OCI-LY7 (cell line): ENCODE results near the gene NR1H4. TPM values are rescaled to one million over a fixed set of nuclear protein-coding genes. Genes with fewer than 3 reads are reported as not detected.

Experiments
- BruUV-seq: library from RNA; stranded (reverse); fragments of 400-500 nt; replicated peaks from 2 replicates; lab custom pipeline; 2021; lab: Mats Ljungman, UMichigan
- CTCF ChIA-PET: fragments of 300-600 bp; sonication (Branson Sonifier 250); formaldehyde crosslinking; loops from one replicate; lab custom pipeline; 2022; ENCODE audit warnings: antibody characterized with exemption; ENCODE audit not compliant: unreplicated experiment; lab: Charles Lee
- POLR2A ChIA-PET: fragments of 300-600 bp; sonication (Branson Sonifier 250); formaldehyde crosslinking; loops from one replicate; lab custom pipeline; 2022; ENCODE audit warnings: antibody characterized with exemption; lab: Charles Lee
- DNase-seq: peaks from one replicate; pipeline ENCODE4 v3.0.0-alpha.2; 2015; ENCODE audit warnings: low spot score
- H2AFZ ChIP-seq: fragments of 200-600 bp; sonication (generic), shearing (Covaris generic); 2 replicates; pipeline ENCODE4 v1.6.1; 2014; ENCODE audit warnings: mild to moderate bottlenecking, antibody characterized with exemption, low read length, moderate library complexity
- H3K27ac ChIP-seq: fragments of 200-600 bp; sonication (generic); 2 replicates; pipeline ENCODE4 v1.5.1; 2014; ENCODE audit warnings: mixed run types, low read depth, mild to moderate bottlenecking, moderate library complexity, low read length, inconsistent platforms; ENCODE audit not compliant: poor library complexity, severe bottlenecking
- H3K36me3 ChIP-seq: fragments of 200-600 bp; sonication (generic); 2 replicates; pipeline ENCODE4 v1.6.1; 2014; ENCODE audit warnings: mild to moderate bottlenecking, antibody characterized with exemption, low read length, moderate library complexity, mixed read lengths; ENCODE audit not compliant: insufficient read depth
- H3K4me1 ChIP-seq: fragments of 200-600 bp; sonication (generic); 2 replicates; pipeline ENCODE4 v1.5.1; 2014; ENCODE audit warnings: mild to moderate bottlenecking, low read length; ENCODE audit not compliant: insufficient read depth, poor library complexity, severe bottlenecking
- H3K4me2 ChIP-seq: fragments of 200-600 bp; sonication (generic); 2 replicates; pipeline ENCODE4 v1.6.1; 2014; ENCODE audit warnings: mild to moderate bottlenecking, low read length
- H3K4me3 ChIP-seq: fragments of 200-600 bp; sonication (generic); 2 replicates; pipeline ENCODE4 v1.5.1; 2014; ENCODE audit warnings: mild to moderate bottlenecking, low read depth, low read length; ENCODE audit not compliant: poor library complexity, severe bottlenecking
- H3K79me2 ChIP-seq: fragments of 200-600 bp; sonication (generic); 2 replicates; pipeline ENCODE4 v1.6.1; 2016; ENCODE audit warnings: low read depth, mild to moderate bottlenecking, low read length, moderate library complexity, mixed read lengths; ENCODE audit not compliant: insufficient read depth
- H3K9me2 ChIP-seq: fragments of 200-600 bp; sonication (generic); 2 replicates; pipeline ENCODE4 v1.6.1; 2016; ENCODE audit warnings: mild to moderate bottlenecking, low read length, mixed read lengths; ENCODE audit not compliant: insufficient read depth
- H3K9me3 ChIP-seq: fragments of 200-600 bp; sonication (generic); 2 replicates; pipeline ENCODE4 v1.6.1; 2014; ENCODE audit warnings: mild to moderate bottlenecking, mixed run types, low read length, mixed read lengths
- H4K20me1 ChIP-seq: fragments of 200-600 bp; sonication (generic); 2 replicates; pipeline ENCODE4 v1.6.1; 2014; ENCODE audit warnings: mild to moderate bottlenecking, antibody characterized with exemption, low read length, moderate library complexity, mixed read lengths; ENCODE audit not compliant: insufficient read depth
- CTCF ChIP-seq: fragments of 200-600 bp; sonication (generic); conservative IDR thresholded peaks from 2 replicates; pipeline ENCODE4 v1.5.1; 2014; ENCODE audit warnings: mild to moderate bottlenecking, antibody characterized with exemption, low read length, moderate library complexity, mixed read lengths
- EZH2phosphoT487 ChIP-seq: fragments of 200-600 bp; sonication (generic); IDR thresholded peaks from 2 replicates; pipeline ENCODE4 v1.6.1; 2018; ENCODE audit warnings: low read depth, borderline replicate concordance, mild to moderate bottlenecking, mixed run types, antibody characterized with exemption, low read length, moderate library complexity, mixed read lengths
- intact Hi-C: fragments of 100-400 bp; cut with micrococcal nuclease; formaldehyde crosslinking; loops from one replicate; pipeline ENCODE4 v1.10.0; 2022; ENCODE audit not compliant: unreplicated experiment
- total RNA-seq, 2 experiments: library from RNA; depleted of rRNA in 1 of 2; stranded (reverse); fragments of >200 nt in 1 of 2; shearing (Covaris generic) in 1 of 2; gene quantifications; 2 replicates each; pipeline ENCODE4 v1.2.3, GENCODE V29; 2014 to 2022

NR1H4 gene
- total RNA-seq, 2 experiments from 2014 or later: 7.1 TPM; not detected in 1

- DNase-seq: peak; percentile 72
- no TSS peak for BruUV-seq
- no peaks in the 10 kb centered on the region for H4K20me1 ChIP-seq
- no peak for TF ChIP-seq CTCF
- TF ChIP-seq EZH2phosphoT487: no peak
- peak within 1 kb of the TSS; percentile 100 for H3K4me3 ChIP-seq
- H3K9me3 ChIP-seq: no peaks in the 10 kb centered on the region
- CTCF ChIA-PET: no interaction called here
- intact Hi-C loops: no loop called here
- POLR2A ChIA-PET: interaction anchor here (0.5 to 0.7 kb wide), 2 partner anchors 19 to 241 kb away, joined by 3 to 4 read pairs; no protein-coding TSS in a partner anchor
- H3K36me3 ChIP-seq: no peaks in the 10 kb centered on the region
- H2AFZ ChIP-seq: peak within 1 kb of the TSS; percentile 99
- H3K4me1 ChIP-seq: peaks cover 11% of the 10 kb centered on the region
- H3K9me2 ChIP-seq: no peaks in the 10 kb centered on the region
- H3K4me2 ChIP-seq: peak within 1 kb of the TSS; percentile 96
- peak within 1 kb of the TSS; percentile 28 for H3K27ac ChIP-seq
- H3K79me2 ChIP-seq: no peaks in the 10 kb centered on the region
Measured at GRCh38 chr12:100573292-100574186, 99.9 kb downstream of the NR1H4 start, which contains the start of gene GAS2L3. Gene GAS2L3 (plus strand): TSS chr12:100573684. CDS start chr12:100594905, 21,221 bp downstream.

- H2AFZ ChIP-seq: peak overlapping the region; percentile 99
- TSS peak; percentile 70 for BruUV-seq
- H3K4me1 ChIP-seq: peaks cover 11% of the 10 kb centered on the region
- no peak for DNase-seq
- H3K4me3 ChIP-seq: peak overlapping the region; percentile 100
- H3K9me2 ChIP-seq: no peaks in the 10 kb centered on the region
- H3K79me2 ChIP-seq: no peaks in the 10 kb centered on the region
- intact Hi-C loops: no loop called here
- H3K4me2 ChIP-seq: peak overlapping the region; percentile 96
- POLR2A ChIA-PET: no interaction called here
- no peak for TF ChIP-seq EZH2phosphoT487
- no peaks in the 10 kb centered on the region for H3K9me3 ChIP-seq
- CTCF ChIA-PET: no interaction called here
- no peaks in the 10 kb centered on the region for H4K20me1 ChIP-seq
- H3K27ac ChIP-seq: no peak overlapping the region
- H3K36me3 ChIP-seq: no peaks in the 10 kb centered on the region
Measured at GRCh38 chr12:100574187-100575074, 100.8 kb downstream of the NR1H4 start.

GRCh38 chr12:100576331-100577036 lies 102.8 kb downstream of the NR1H4 start:
- Histone ChIP-seq H3K4me2 (no peak overlapping the region), H3K4me3 (no peak overlapping the region), H4K20me1 (no peaks in the 10 kb centered on the region), H3K9me3 (no peaks in the 10 kb centered on the region), H2AFZ (no peak overlapping the region), H3K36me3 (no peaks in the 10 kb centered on the region), H3K27ac (no peak overlapping the region), H3K79me2 (no peaks in the 10 kb centered on the region), H3K4me1 (peaks cover 11% of the 10 kb centered on the region), H3K9me2 (no peaks in the 10 kb centered on the region)
- ChIA-PET POLR2A (no interaction called here), CTCF (no interaction called here)
- no TSS peak for BruUV-seq
- no peak for DNase-seq
- no peak for TF ChIP-seq EZH2phosphoT487
- no peak for TF ChIP-seq CTCF
- intact Hi-C loops: no loop called here
